Left lung (tissue), 10 donors: ENCODE results near the gene CENPP. TPM values are rescaled to one million over a fixed set of nuclear protein-coding genes. Genes with fewer than 3 reads are reported as not detected.

ENCODE experiments used
- ATAC-seq: fragments of 200-7000 bp; cut with Tn5 transposase; one replicate; pipeline ENCODE4 v1.9.1; 2020; ENCODE audit warnings: moderate library complexity
- DNase-seq, 4 donors: peaks; one replicate each; pipeline ENCODE4 v3.0.0-alpha.2; 2013 to 2020
- H3K27ac ChIP-seq, 2 donors: fragments of 200-600 bp; sonication (generic) in 1 of 2; one replicate each; pipeline versions ENCODE4 v1.5.0 to v1.8.0; 2020 to 2021
- H3K27me3 ChIP-seq, 2 donors: fragments of 200-600 bp; sonication (generic) in 1 of 2; one replicate each; pipeline versions ENCODE4 v1.5.0 to v1.8.0; 2020 to 2021
- H3K36me3 ChIP-seq, 2 donors: fragments of 200-600 bp; sonication (generic) in 1 of 2; one replicate each; pipeline versions ENCODE4 v1.5.0 to v1.8.0; 2020 to 2021
- H3K4me1 ChIP-seq, 2 donors: fragments of 200-600 bp; one replicate each; pipeline ENCODE4 v1.8.0; 2021
- H3K4me3 ChIP-seq, 2 donors: fragments of 200-600 bp; sonication (generic) in 1 of 2; one replicate each; pipeline versions ENCODE4 v1.5.0 to v1.8.0; 2020 to 2021; ENCODE audit warnings: mild to moderate bottlenecking in 1 of 2
- H3K9me3 ChIP-seq, 2 donors: fragments of 200-600 bp; sonication (generic) in 1 of 2; one replicate each; pipeline versions ENCODE4 v1.5.0 to v1.8.0; 2020 to 2021
- CTCF ChIP-seq, 2 donors: fragments of 200-600 bp; sonication (generic) in 1 of 2; IDR thresholded peaks; one replicate each; pipeline versions ENCODE4 v1.5.0 to v1.8.0; 2021; ENCODE audit warnings: antibody characterized with exemption in 2 of 2
- intact Hi-C, 2 donors: fragments of 100-400 bp; cut with DNase I; formaldehyde crosslinking; loops; one replicate each; pipeline versions ENCODE4 v1.11.2 to v1.14.2; 2022
- polyA plus RNA-seq, 6 donors: library from polyadenylated mRNA; unstranded; fragments of 120-200 nt; gene quantifications; one replicate each; pipeline ENCODE4 v1.2.1, GENCODE V29; 2013; ENCODE audit not compliant: insufficient read length in 6 of 6
- total RNA-seq, 2 donors: library from RNA; stranded (reverse); fragmentation: NEBNext Ultra II Directional; extraction: Animal tissue kit (Norgen Biotek cat#: 25700); gene quantifications; one replicate each; pipeline ENCODE4 v1.2.1, GENCODE V29; 2021
- donor health status: DM: no; HTN: yes; CAD: no.
- donor health status: DM: no; HTN: no; CAD: no.

Gene CENPP
- total and polyA plus RNA-seq, 8 donors = 3.2 to 9.0 (median 5.7) TPM

- Histone ChIP-seq H3K27ac (no peak overlapping the region), H3K4me1 (peaks cover 0 to 3% of the 10 kb centered on the region in 2 donors), H3K4me3 (no peak overlapping the region), H3K27me3 (no peaks in the 10 kb centered on the region), H3K9me3 (peaks cover 0 to 6% of the 10 kb centered on the region in 2 donors), H3K36me3 (peaks cover 0 to 23% of the 10 kb centered on the region in 2 donors)
- ATAC-seq (peak; percentile 14), DNase-seq (no peak)
- TF ChIP-seq CTCF (IDR thresholded peaks at IDR 0.05) = no peak
- intact Hi-C loops = no loop called here
Observed at GRCh38 chr9:92607773-92608172, 282.0 kb downstream of the CENPP start.

GRCh38 chr9:92608241-92608908, 282.6 kb downstream of the CENPP start:
- H3K4me3 ChIP-seq = no peak overlapping the region
- peaks cover 0 to 6% of the 10 kb centered on the region in 2 donors for H3K9me3 ChIP-seq
- ATAC-seq = no peak
- H3K27me3 ChIP-seq = no peaks in the 10 kb centered on the region
- DNase-seq = no peak
- H3K4me1 ChIP-seq = peaks cover 0 to 3% of the 10 kb centered on the region in 2 donors
- no peak for TF ChIP-seq CTCF (IDR thresholded peaks at IDR 0.05)
- peak overlapping the region in 1 of 2 donors; percentile 62 for H3K27ac ChIP-seq
- intact Hi-C loops = no loop called here
- H3K36me3 ChIP-seq = peaks cover 0 to 30% of the 10 kb centered on the region in 2 donors

- Histone ChIP-seq H3K27me3 (no peaks in the 10 kb centered on the region), H3K4me1 (peaks cover 0 to 3% of the 10 kb centered on the region in 2 donors), H3K36me3 (peaks cover 0 to 36% of the 10 kb centered on the region in 2 donors), H3K9me3 (peaks cover 0 to 2% of the 10 kb centered on the region in 2 donors), H3K27ac (peak overlapping the region in 1 of 2 donors; percentile 62), H3K4me3 (no peak overlapping the region)
- ATAC-seq = peak; percentile 28
- no peak for TF ChIP-seq CTCF (IDR thresholded peaks at IDR 0.05)
- intact Hi-C loops = no loop called here
- DNase-seq = peak in 1 of 4 donors; percentile 52
Observed at GRCh38 chr9:92608909-92609445, 283.2 kb downstream of the CENPP start.

GRCh38 chr9:92610470-92611420, 285.0 kb downstream of the CENPP start:
- Histone ChIP-seq H3K36me3 (peaks cover 0 to 53% of the 10 kb centered on the region in 2 donors), H3K4me1 (peaks cover 0 to 3% of the 10 kb centered on the region in 2 donors), H3K27ac (peak overlapping the region in 1 of 2 donors; percentile 62), H3K27me3 (no peaks in the 10 kb centered on the region), H3K9me3 (no peaks in the 10 kb centered on the region), H3K4me3 (no peak overlapping the region)
- no peak for DNase-seq
- TF ChIP-seq CTCF (IDR thresholded peaks at IDR 0.05) = no peak
- intact Hi-C loops = no loop called here
- ATAC-seq = peak; percentile 35
